Stimulated activated CD4-positive, alpha-beta T cell treated with anti-CD3 and anti-CD28 coated beads, Interleukin-1b, Interleukin-23, amount 100 ng/mL, for 1 hour (primary cell): Measurements from ENCODE around the gene C22orf42.
"Not testable (repeated sequence)": the region's sequence is repeated elsewhere in the genome, so short reads cannot be mapped to it uniquely, and the experiment has no call there.

Experiments used
- DNase-seq, 2 donors: peaks; one replicate each; pipeline ENCODE4 v3.0.0-alpha.2; 2020; ENCODE audit warnings: low read depth in 2 of 2

Gene C22orf42, protein sequence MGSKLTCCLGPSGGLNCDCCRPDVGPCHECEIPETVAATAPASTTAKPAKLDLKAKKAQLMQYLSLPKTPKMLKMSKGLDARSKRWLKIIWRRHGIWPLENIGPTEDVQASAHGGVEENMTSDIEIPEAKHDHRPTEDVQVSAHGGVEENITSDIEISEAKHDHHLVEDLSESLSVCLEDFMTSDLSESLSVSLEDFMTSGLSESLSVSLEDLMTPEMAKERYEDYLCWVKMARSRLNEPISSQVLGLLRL

DNA sequence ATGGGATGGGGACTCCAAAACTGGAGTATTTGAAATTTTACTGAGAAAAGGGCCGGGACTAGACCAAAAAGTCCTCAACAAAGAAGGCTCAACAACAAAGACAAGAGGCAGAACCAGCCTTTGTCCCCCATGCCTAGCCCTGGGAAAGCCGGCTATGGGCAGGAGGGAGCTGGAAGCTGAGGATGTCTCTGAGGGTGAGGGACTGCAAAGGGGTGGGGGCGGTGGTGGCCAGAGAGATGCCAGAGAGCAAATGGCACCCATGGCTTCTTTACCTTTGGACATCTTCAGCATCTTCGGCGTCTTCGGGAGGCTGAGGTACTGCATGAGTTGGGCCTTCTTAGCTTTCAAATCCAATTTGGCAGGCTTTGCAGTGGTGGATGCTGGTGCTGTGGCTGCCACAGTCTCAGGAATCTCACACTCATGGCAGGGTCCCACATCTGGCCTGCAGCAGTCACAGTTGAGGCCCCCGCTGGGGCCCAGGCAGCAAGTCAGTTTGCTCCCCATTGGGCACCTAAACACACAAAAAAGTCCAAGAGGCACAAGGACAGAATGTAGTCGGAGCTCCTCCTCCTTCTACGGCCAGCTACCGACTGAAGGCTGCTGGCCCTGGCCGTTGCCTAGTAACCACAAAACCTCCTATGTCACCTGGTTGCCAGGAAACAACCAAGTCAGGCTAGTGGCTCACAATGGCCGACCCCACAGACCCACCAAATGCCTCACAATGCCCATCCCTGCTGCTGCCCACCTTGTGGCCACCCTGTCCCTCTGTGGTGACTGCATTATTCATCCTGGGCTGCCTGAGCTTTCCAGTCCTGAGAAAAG lies at the start of gene C22orf42:
TSS of gene C22orf42 (minus strand) at position 592 of the 822 bp plus-strand sequence. CDS start at position 504, 88 bp downstream.
- no peak for DNase-seq

DNA sequence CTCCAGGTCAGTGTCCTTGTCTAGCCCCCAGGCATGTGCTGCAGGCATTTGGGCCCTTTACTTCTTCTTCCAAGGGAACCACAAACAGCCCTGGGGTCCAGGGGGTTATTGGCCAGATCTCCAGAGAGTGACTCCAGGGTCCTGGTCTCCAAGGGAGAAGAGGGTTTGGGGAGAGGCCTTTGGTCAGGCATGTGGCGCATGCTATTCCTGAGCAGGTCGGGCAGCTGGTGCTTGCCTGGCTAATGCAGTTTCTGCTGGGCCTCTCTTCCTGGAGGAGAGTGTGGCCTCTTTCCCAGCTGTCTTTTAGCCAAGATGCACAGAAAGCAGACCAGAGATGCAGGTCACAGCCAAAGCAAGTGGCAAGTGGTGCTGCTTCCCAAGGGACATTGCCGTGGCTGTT lies 49.6 kb upstream of the C22orf42 start:
- no peak for DNase-seq

GRCh38 chr22:32207971-32208480 lies 48.9 kb upstream of the C22orf42 start:
- no peak for DNase-seq

DNA sequence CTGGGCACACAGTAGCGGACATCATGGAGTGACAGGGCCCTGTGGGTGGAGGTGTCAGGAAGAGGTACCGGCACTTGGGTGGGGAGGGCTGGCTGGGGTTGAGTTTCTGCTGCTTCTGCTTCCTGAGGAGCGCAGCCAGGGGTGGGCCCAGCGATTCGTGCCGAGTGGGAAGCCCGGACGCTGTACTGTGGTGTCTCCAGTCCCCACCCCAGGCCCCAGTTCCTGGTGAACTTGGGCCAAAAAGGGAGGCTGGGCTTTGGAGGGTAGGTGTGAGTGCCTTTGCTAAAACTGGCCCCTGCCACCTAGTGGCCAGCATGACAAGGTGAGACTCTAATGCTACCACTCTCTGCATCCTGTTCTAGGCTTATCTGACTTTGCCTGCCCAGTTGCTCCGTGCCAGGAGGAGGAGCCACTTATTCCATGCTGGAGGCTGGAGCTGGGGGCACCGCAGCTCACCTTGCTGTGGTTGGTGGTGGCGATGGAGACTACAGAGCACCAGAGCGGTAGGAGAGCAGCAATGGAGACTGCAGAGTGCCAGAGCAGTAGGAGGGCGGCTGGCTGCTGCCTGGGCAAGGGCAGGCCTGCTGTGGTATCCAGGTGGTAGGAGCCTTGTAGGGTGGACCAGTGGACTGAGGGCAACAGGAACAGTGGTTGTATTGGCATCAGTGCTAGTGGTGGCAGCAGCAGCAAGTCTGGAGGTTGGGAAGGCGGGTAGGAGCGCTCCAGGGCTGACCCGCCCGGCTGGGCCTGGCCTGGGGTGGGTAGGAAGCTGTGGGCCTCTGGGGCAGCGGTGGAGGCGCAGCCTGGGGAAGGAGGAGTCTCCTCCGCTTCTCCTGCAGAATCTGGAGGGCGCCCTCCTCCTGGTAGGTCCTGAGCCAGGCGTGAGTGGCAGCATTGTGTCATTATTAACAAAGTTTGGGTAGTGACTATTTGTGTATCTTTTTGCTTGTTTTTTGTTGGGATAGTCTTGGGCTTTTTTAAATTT lies 48.0 kb upstream of the C22orf42 start:
- no peak for DNase-seq

DNA sequence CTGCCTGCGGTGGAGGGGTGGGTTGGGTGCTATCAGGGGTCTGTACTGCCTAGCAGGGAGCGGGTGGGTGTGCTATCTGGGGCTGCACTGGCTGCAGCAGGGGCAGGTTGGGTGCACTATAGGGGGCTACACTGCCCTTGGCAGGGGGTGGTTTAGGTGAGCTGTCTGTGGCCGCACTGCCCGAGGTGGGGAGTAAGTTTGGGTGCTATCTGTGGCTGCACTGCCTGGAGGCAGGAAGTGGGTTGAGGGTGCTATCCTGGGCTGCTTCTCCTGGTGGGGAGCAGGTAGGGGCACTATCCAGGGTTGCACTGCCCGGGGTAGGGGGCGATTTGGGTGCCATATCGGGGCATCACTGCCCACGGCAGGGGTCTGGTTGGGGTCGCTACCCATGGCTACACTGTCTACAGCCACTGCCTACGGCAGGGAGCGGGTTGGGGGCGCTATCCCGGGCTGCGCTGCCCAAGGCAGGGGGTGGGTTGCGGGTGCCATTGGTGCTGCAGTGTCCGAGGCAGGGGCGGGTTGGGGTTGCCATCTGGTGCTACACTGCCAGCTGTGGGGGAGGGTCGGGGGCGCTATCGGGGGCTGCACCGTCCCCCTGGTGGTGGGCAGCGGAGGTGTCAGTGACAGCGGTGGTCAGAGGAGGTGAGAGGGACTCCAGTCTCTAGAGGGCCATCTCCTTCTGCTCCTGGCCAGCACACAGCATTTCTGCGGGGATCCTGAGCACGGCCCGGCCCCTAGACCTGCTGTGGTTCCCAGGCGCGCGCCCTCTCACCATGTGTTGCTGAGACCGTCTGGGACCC lies 47.1 kb upstream of the C22orf42 start:
- no peak for DNase-seq

GRCh38 chr22:32204856-32205722 lies 46.0 kb upstream of the C22orf42 start, which contains the start of gene RFPL2:
TSS of gene RFPL2 (minus strand) at chr22:32205073. CDS start at chr22:32202451, 2,622 bp downstream.
- no peak for DNase-seq

- no peak for DNase-seq
Measured at GRCh38 chr22:32204040-32204855, 45.1 kb upstream of the C22orf42 start.

DNA sequence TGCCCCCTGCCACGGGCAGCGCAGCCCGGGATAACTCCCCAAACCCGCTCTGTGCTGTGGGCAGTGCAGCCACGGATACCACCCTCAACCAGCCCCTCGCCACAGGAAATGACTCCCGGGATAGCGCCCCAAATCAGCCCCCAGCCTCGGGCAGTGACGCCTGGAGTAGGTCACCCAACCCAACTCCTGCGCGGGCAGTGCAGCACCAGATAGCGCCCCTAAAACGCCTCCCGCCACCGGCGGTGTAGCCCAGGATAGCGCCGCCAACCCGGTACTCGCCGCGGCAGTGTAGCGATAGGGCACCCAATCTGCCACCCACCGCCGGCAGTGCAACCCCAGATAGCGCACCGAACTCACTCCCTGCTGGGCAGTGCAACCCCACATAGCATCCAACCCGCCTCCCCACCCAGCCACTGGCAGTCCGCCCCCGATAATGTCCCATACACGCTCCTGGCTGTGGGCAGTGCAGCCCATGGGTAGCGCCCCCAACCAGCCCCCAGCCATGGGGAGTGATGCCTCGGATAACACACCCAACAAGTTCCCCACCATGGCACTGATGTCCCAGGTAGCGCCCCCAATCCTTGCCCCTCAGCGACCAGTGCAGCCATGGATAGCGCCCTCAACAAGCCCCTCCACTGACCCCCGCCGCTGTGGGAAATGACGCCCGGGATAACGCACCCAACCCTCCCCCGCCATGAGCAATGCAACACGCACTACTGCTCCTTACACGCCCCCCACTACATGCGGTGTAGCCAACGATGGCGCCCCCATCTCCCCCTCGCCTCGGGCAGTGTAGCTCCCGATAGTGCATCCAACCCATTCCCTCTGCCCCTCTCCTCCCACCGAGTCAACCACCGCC lies 44.3 kb upstream of the C22orf42 start:
- no peak for DNase-seq

DNA sequence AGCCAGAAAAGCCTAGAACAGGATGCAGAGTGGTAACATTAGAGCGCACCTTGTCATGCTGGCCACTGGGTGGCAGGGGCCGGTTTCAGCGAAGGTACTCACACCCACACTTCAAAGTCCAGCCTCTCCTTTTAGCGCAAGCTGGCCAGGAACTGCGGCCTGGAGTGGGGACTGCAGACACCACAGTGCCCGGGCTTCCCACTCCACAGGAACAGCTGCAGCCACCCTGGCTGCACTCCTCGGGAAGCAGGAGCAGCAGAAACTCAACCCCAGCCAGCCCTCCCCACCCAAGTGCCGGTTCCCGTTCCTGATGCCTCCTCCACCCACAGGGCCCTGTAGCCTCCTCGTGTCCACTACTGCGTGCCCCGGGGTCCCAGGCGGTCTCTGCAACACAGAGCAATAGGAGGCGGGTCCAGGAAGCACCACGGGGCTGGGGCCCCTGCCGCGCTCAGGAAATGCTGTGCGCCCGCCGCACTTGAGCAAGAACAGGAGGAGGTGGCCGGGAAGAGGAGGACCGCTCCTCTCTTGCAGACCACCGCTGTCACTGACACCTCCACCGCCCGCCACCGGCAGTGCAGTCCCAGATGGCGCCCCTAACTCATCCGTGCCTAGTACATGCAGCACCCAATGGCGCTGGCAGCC lies 43.6 kb upstream of the C22orf42 start:
- no peak for DNase-seq

GRCh38 chr22:32202161-32202538 lies 43.0 kb upstream of the C22orf42 start:
- no peak for DNase-seq

DNA sequence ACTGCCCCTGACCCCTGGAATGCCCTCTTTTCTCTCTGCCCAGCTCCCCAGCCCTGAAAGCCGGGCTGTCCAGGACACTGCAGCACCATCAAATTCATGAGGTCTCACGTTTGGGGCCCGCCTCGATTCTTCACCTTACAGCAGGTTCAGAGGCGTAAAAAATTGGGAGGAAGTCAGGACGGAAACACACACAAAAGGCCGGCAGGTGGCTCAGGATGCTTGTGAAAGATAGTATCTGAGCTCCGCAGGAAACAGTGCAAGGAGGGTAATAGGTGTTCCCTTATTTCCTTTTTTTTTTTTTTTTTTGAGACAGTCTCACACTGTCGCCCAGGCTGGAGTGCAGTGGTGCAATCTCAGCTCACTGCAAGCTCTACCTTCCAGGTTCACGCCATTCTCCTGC lies 41.6 kb upstream of the C22orf42 start:
- no peak for DNase-seq

- DNase-seq = no peak
Measured at GRCh38 chr22:32199961-32200360, 40.9 kb upstream of the C22orf42 start.

DNA sequence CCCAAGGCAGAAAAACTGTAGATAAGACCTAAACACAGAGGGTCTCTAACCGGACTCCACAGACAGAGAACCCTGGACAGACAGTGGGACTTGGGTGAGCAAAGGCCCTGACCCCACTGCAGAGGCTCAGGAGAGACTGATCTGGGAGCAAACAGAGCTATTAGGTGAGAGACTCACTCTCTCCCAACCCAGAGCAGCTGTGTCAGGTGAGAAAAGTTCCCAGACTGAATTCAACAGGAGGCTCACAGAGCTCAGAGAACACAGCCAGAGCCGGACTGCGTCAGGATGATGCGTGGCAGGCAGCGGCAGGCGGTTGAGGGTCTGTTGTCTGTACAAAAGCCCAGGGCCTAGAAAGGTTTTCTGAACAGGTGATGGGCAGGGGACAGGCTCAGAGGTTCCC lies 40.2 kb upstream of the C22orf42 start:
- DNase-seq = no peak

DNA sequence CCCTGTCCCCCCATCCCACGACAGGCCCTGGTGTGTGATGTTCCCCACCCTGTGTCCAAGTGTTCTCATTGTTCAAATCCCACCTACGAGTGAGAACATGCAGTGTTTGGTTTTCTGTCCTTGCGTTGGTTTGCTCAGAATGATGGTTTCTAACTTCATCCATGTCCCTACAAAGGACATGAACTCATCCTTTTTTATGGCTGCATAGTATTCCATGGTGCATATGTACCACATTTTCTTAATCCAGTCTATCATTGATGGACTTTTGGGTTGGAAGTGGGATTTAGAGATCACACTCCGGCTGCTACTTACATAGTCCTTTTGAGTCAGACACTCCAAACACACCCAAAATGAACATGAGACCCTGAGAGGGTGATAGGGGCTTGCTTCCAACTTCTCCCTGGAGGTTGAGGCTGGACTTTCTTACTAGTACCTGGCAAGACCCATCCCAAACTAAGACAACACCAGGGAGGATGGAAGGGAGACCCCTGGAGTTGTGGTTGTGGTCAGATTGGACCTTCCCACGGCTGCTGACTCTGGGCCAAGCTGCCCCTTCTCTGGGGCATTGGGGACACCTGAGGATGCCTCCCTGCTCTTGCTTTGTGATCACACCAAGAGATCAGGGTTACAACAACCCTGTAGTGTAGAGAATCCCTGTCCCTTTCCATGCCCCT lies 38.6 kb upstream of the C22orf42 start:
- not testable (repeated sequence) for DNase-seq

GRCh38 chr22:32195900-32196299 lies 36.8 kb upstream of the C22orf42 start:
- DNase-seq = not testable (repeated sequence)

DNA sequence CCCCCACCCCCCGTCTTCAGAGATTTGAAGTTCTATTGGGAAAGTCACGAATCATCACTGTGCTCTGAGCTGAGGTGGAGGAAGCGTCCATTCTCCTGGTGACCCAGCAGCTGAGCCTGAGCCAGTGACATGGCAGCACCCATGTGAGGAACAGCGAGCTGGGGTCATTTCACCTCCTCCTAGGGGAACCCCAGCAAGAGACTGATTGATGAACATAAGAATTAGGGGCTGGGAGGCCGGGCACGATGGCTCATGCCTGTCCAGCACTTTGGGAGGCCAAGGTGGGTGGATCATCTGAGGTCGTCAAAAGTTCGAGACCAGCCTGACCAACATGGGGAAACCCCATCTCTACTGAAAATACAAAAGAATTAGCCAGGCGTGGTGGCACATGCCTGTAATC lies 34.2 kb upstream of the C22orf42 start:
- DNase-seq = not testable (repeated sequence)

GRCh38 chr22:32191021-32191420 lies 31.9 kb upstream of the C22orf42 start:
- DNase-seq = not testable (repeated sequence)
